PC-3 (cell line): Measurements from ENCODE around the gene TMC7. TPM values are rescaled to one million over a fixed set of nuclear protein-coding genes. Genes with fewer than 3 reads are reported as not detected.

ENCODE experiments used
- ATAC-seq: fragments of 200-7000 bp; cut with Tn5 transposase; 2 replicates; pipeline ENCODE4 v1.9.1; 2020; ENCODE audit warnings: mild to moderate bottlenecking, moderate library complexity
- BruUV-seq: library from RNA; stranded (reverse); fragments of 400-500 nt; replicated peaks from 2 replicates; lab custom pipeline; 2021; lab: Mats Ljungman, UMichigan
- CTCF ChIA-PET: fragments of 300-600 bp; sonication (Branson Sonifier 250); formaldehyde crosslinking; loops from one replicate; lab custom pipeline; 2022; ENCODE audit warnings: antibody characterized with exemption; lab: Charles Lee
- POLR2A ChIA-PET: fragments of 300-600 bp; sonication (Branson Sonifier 250); formaldehyde crosslinking; loops from one replicate; lab custom pipeline; 2022; ENCODE audit warnings: antibody characterized with exemption; ENCODE audit not compliant: unreplicated experiment; lab: Charles Lee
- DNase-seq: peaks from one replicate; pipeline ENCODE4 v3.0.0-alpha.2; 2015
- H2AFZ ChIP-seq: fragments of 300-600 bp; sonication (generic); 2 replicates; pipeline ENCODE4 v1.6.0; 2016; ENCODE audit warnings: antibody characterized with exemption, low read length
- H3F3A ChIP-seq: fragments of 300-600 bp; sonication (generic); one replicate; pipeline ENCODE4 v1.6.0; 2017; ENCODE audit warnings: antibody characterized with exemption, low read length, control low read depth, mild to moderate bottlenecking; ENCODE audit not compliant: unreplicated experiment
- H3K27ac ChIP-seq: fragments of 300-600 bp; sonication (generic); 2 replicates; pipeline ENCODE4 v1.5.1; 2016; ENCODE audit warnings: mild to moderate bottlenecking, low read length
- H3K27me3 ChIP-seq: fragments of 300-600 bp; sonication (generic); 2 replicates; pipeline ENCODE4 v1.6.1; 2016; ENCODE audit warnings: low read length, mixed read lengths
- H3K36me3 ChIP-seq: fragments of 300-600 bp; sonication (generic); 2 replicates; pipeline ENCODE4 v1.6.1; 2016; ENCODE audit warnings: low read depth, mixed run types, low read length, mixed read lengths
- H3K4me1 ChIP-seq: fragments of 300-600 bp; sonication (generic); 2 replicates; pipeline ENCODE4 v1.5.1; 2016; ENCODE audit warnings: low read length; ENCODE audit not compliant: insufficient read depth
- H3K4me2 ChIP-seq: fragments of 300-600 bp; sonication (generic); 2 replicates; pipeline ENCODE4 v1.6.0; 2016; ENCODE audit warnings: low read length
- H3K4me3 ChIP-seq: fragments of 300-600 bp; sonication (generic); 2 replicates; pipeline ENCODE4 v1.5.1; 2016; ENCODE audit warnings: mild to moderate bottlenecking, low read length, mixed read lengths
- H3K79me2 ChIP-seq: fragments of 300-600 bp; sonication (generic); 2 replicates; pipeline ENCODE4 v1.6.1; 2017; ENCODE audit warnings: low read length, mixed read lengths
- H3K9ac ChIP-seq: fragments of 300-600 bp; sonication (generic); 2 replicates; pipeline ENCODE4 v1.6.0; 2016; ENCODE audit warnings: mild to moderate bottlenecking, low read length
- H3K9me2 ChIP-seq: fragments of 300-600 bp; sonication (generic); replicated peaks from 2 replicates; pipeline ENCODE4 v1.6.1; 2016; ENCODE audit warnings: mixed run types, low read length, mixed read lengths
- H3K9me3 ChIP-seq: fragments of 300-600 bp; sonication (generic); 2 replicates; pipeline ENCODE4 v1.6.1; 2016; ENCODE audit warnings: low read length, mixed read lengths
- H4K20me1 ChIP-seq: fragments of 300-600 bp; sonication (generic); 2 replicates; pipeline ENCODE4 v1.6.1; 2016; ENCODE audit warnings: low read length, mixed read lengths
- CTCF ChIP-seq: fragments of 300-600 bp; sonication (generic); conservative IDR thresholded peaks from 2 replicates; pipeline ENCODE4 v1.5.1; 2017; ENCODE audit warnings: antibody characterized with exemption, low read depth, mild to moderate bottlenecking, low read length
- EZH2 ChIP-seq: fragments of 300-600 bp; sonication (generic); IDR thresholded peaks from one replicate; pipeline ENCODE4 v1.6.1; 2017; ENCODE audit warnings: antibody characterized with exemption, mild to moderate bottlenecking, low read length; ENCODE audit not compliant: unreplicated experiment
- EZH2phosphoT487 ChIP-seq: fragments of 300-600 bp; sonication (generic); IDR thresholded peaks from 2 replicates; pipeline ENCODE4 v1.6.1; 2018; ENCODE audit warnings: mild to moderate bottlenecking, antibody characterized with exemption, low read length, borderline replicate concordance
- intact Hi-C: fragments of 100-400 bp; cut with micrococcal nuclease; formaldehyde crosslinking; loops from 2 replicates; pipeline ENCODE4 v1.9.0; 2023
- total RNA-seq: library from RNA; depleted of rRNA; stranded (reverse); fragments of >200 nt; gene quantifications from 2 replicates; pipeline ENCODE4 v1.2.3, GENCODE V29; 2014

The TMC7 gene
- total RNA-seq, 1 experiment from 2014 or later, result 5.3 TPM

- Histone ChIP-seq H3K4me3 (no peak overlapping the region), H3K27me3 (no peaks in the 10 kb centered on the region), H3K9ac (no peak overlapping the region), H3K36me3 (no peaks in the 10 kb centered on the region), H3F3A (no peaks in the 10 kb centered on the region), H4K20me1 (no peaks in the 10 kb centered on the region), H3K4me1 (peaks cover 11% of the 10 kb centered on the region; the same call in 1 of the 2 replicates), H3K9me3 (no peaks in the 10 kb centered on the region), H3K9me2 (no peaks in the 10 kb centered on the region), H3K27ac (no peak overlapping the region), H3K79me2 (no peaks in the 10 kb centered on the region), H3K4me2 (no peak overlapping the region), H2AFZ (no peak overlapping the region)
- no TSS peak for BruUV-seq
- intact Hi-C loops, result loop anchor here (10.0 kb wide), 1 partner anchor 421 kb away; no protein-coding TSS in a partner anchor
- no peak for ATAC-seq
- TF ChIP-seq EZH2, result no peak
- TF ChIP-seq CTCF, result no peak
- TF ChIP-seq EZH2phosphoT487, result no peak
- POLR2A ChIA-PET, result no interaction called here
- CTCF ChIA-PET, result no interaction called here
- DNase-seq, result no peak
Observed at GRCh38 chr16:19083670-19084069, 99.9 kb downstream of the TMC7 start.

- POLR2A ChIA-PET, result no interaction called here
- TF ChIP-seq CTCF, result no peak
- no peak for TF ChIP-seq EZH2phosphoT487
- no peak for TF ChIP-seq EZH2
- no peaks in the 10 kb centered on the region for H3K9me2 ChIP-seq
- no peaks in the 10 kb centered on the region for H3F3A ChIP-seq
- no peaks in the 10 kb centered on the region for H4K20me1 ChIP-seq
- H3K27ac ChIP-seq, result no peak overlapping the region
- intact Hi-C loops, result loop anchor here (10.0 kb wide), 1 partner anchor 421 kb away; no protein-coding TSS in a partner anchor
- H3K9me3 ChIP-seq, result no peaks in the 10 kb centered on the region
- DNase-seq (no peak), ATAC-seq (no peak)
- no peaks in the 10 kb centered on the region for H3K36me3 ChIP-seq
- H3K4me3 ChIP-seq, result no peak overlapping the region
- no peaks in the 10 kb centered on the region for H3K27me3 ChIP-seq
- CTCF ChIA-PET, result no interaction called here
- H2AFZ ChIP-seq, result no peak overlapping the region
- H3K9ac ChIP-seq, result no peak overlapping the region
- BruUV-seq, result no TSS peak
- H3K4me2 ChIP-seq, result no peak overlapping the region
- no peaks in the 10 kb centered on the region for H3K79me2 ChIP-seq
- H3K4me1 ChIP-seq, result peaks cover 11% of the 10 kb centered on the region; the same call in 1 of the 2 replicates
Observed at GRCh38 chr16:19084139-19084538, 100.4 kb downstream of the TMC7 start.

- H3F3A ChIP-seq, result no peaks in the 10 kb centered on the region
- POLR2A ChIA-PET, result no interaction called here
- H3K36me3 ChIP-seq, result no peaks in the 10 kb centered on the region
- H3K9ac ChIP-seq, result no peak overlapping the region
- no peaks in the 10 kb centered on the region for H4K20me1 ChIP-seq
- no peak overlapping the region for H3K4me2 ChIP-seq
- no peak overlapping the region for H2AFZ ChIP-seq
- TF ChIP-seq EZH2phosphoT487 (no peak), EZH2 (no peak), CTCF (no peak)
- H3K9me3 ChIP-seq, result no peaks in the 10 kb centered on the region
- DNase-seq, result no peak
- no peaks in the 10 kb centered on the region for H3K79me2 ChIP-seq
- ATAC-seq, result no peak
- H3K27ac ChIP-seq, result no peak overlapping the region
- H3K9me2 ChIP-seq, result no peaks in the 10 kb centered on the region
- no TSS peak for BruUV-seq
- no peaks in the 10 kb centered on the region for H3K27me3 ChIP-seq
- CTCF ChIA-PET, result no interaction called here
- intact Hi-C loops, result loop anchor here (10.0 kb wide), 1 partner anchor 420 kb away; no protein-coding TSS in a partner anchor
- H3K4me3 ChIP-seq, result no peak overlapping the region
- peaks cover 11% of the 10 kb centered on the region; the same call in 1 of the 2 replicates for H3K4me1 ChIP-seq
Observed at GRCh38 chr16:19084879-19085278, 101.1 kb downstream of the TMC7 start.
